Endothelial cell of umbilical vein (primary cell): ENCODE data around the gene DDX17. TPM values are rescaled to one million over a fixed set of nuclear protein-coding genes. Genes with fewer than 3 reads are reported as not detected.

Experiments used
- BruUV-seq: library from RNA; stranded (reverse); fragments of 400-500 nt; replicated peaks from 2 replicates; lab custom pipeline; 2021; lab: Mats Ljungman, UMichigan
- CTCF ChIA-PET: fragments of 300-600, 350-600 bp; sonication (Branson Sonifier 250); formaldehyde crosslinking; loops from one replicate; lab custom pipeline; 2021; ENCODE audit warnings: antibody characterized with exemption, inconsistent platforms; lab: Charles Lee
- POLR2A ChIA-PET: fragments of 300-600, 350-600 bp; sonication (Branson Sonifier 250); formaldehyde crosslinking; loops from one replicate; lab custom pipeline; 2021; ENCODE audit warnings: antibody characterized with exemption, inconsistent platforms; lab: Charles Lee
- DNase-seq: peaks from one replicate; pipeline ENCODE4 v3.0.0-alpha.2; 2011; ENCODE audit warnings: low read depth, low spot score
- FAIRE-seq: peaks from 2 replicates; lab custom pipeline; 2011; peaks lifted over from hg19 to GRCh38; lab: Jason Lieb, UNC
- H2AFZ ChIP-seq: 2 replicates; pipeline ENCODE4 v1.6.0; 2012; ENCODE audit warnings: low read depth, low read length, control low read depth, inconsistent platforms
- H3K27ac ChIP-seq: 2 replicates; pipeline ENCODE4 v1.5.1; 2011; ENCODE audit warnings: low read depth, mild to moderate bottlenecking, control low read depth, low read length, moderate library complexity; ENCODE audit not compliant: insufficient read depth
- H3K27me3 ChIP-seq, 2 experiments: 2 replicates each; pipeline versions ENCODE4 v1.6.0 to v1.6.1; 2011; ENCODE audit warnings: low read length in 2 of 2, mixed read lengths in 1 of 2; ENCODE audit not compliant: control insufficient read depth in 2 of 2, insufficient read depth in 2 of 2
- H3K36me3 ChIP-seq, 2 experiments: 2 replicates in 1 of 2; 3 replicates in 1 of 2; pipeline ENCODE4 v1.5.1; 2011; ENCODE audit warnings: low read length in 2 of 2, mild to moderate bottlenecking in 1 of 2, moderate library complexity in 1 of 2; ENCODE audit not compliant: control insufficient read depth in 2 of 2, insufficient read depth in 2 of 2; ENCODE audit errors: extremely low read depth in 1 of 2
- H3K4me1 ChIP-seq: 3 replicates; pipeline ENCODE4 v1.5.1; 2011; ENCODE audit warnings: mild to moderate bottlenecking, low read length; ENCODE audit not compliant: control insufficient read depth, insufficient read depth; ENCODE audit errors: extremely low read depth
- H3K4me2 ChIP-seq: 2 replicates; pipeline ENCODE4 v1.6.1; 2011; ENCODE audit warnings: low read length, control low read depth, mixed read lengths; ENCODE audit not compliant: insufficient read depth
- H3K4me3 ChIP-seq, 3 experiments: fragments of 200-600 bp in 1 of 3; sonication (generic), shearing (Covaris generic) in 1 of 3; replicated peaks in 1 of 3; 2 replicates each; pipeline ENCODE4 v1.5.1; 2011 to 2016; ENCODE audit warnings: control low read depth in 3 of 3, low read length in 3 of 3, mild to moderate bottlenecking in 2 of 3, inconsistent platforms in 1 of 3, low read depth in 1 of 3, moderate library complexity in 1 of 3; ENCODE audit not compliant: insufficient read depth in 1 of 3
- H3K79me2 ChIP-seq: 2 replicates; pipeline ENCODE4 v1.6.0; 2012; ENCODE audit warnings: low read length, inconsistent platforms; ENCODE audit not compliant: control insufficient read depth, insufficient read depth
- H3K9ac ChIP-seq: replicated peaks from 2 replicates; pipeline ENCODE3; 2011; ENCODE audit warnings: low read length, control low read depth; ENCODE audit not compliant: insufficient read depth; ENCODE audit errors: extremely low read depth
- H3K9me1 ChIP-seq: replicated peaks from 3 replicates; pipeline ENCODE4 v1.6.0; 2011; ENCODE audit warnings: mild to moderate bottlenecking, low read length; ENCODE audit not compliant: control insufficient read depth, insufficient read depth; ENCODE audit errors: extremely low read depth
- H3K9me3 ChIP-seq: replicated peaks from 2 replicates; pipeline ENCODE4 v1.5.1; 2012; ENCODE audit warnings: low read length, inconsistent platforms; ENCODE audit not compliant: control insufficient read depth, insufficient read depth
- H4K20me1 ChIP-seq: replicated peaks from 2 replicates; pipeline ENCODE3; 2011; ENCODE audit warnings: mild to moderate bottlenecking, low read length; ENCODE audit not compliant: control insufficient read depth, insufficient read depth; ENCODE audit errors: extremely low read depth
- CTCF ChIP-seq, 2 donors: IDR thresholded peaks; 1 replicate in 1 of 2; 2 replicates in 1 of 2; pipeline ENCODE4 v1.5.1; 2011; ENCODE audit warnings: low read length in 2 of 2, mild to moderate bottlenecking in 2 of 2, moderate library complexity in 2 of 2, control low read depth in 1 of 2, inconsistent platforms in 1 of 2, low read depth in 1 of 2; ENCODE audit not compliant: insufficient read depth in 1 of 2; ENCODE audit errors: extremely low read depth in 1 of 2
- EZH2 ChIP-seq: IDR thresholded peaks from 2 replicates; pipeline ENCODE4 v1.6.1; 2012; ENCODE audit warnings: borderline replicate concordance, low read depth, mild to moderate bottlenecking, moderate library complexity, low read length, inconsistent platforms; ENCODE audit not compliant: severe bottlenecking
- FOS ChIP-seq: IDR thresholded peaks from 2 replicates; pipeline ENCODE4 v1.6.1; 2011; ENCODE audit warnings: mild to moderate bottlenecking, low read length, moderate library complexity, borderline replicate concordance; ENCODE audit not compliant: insufficient read depth
- GATA2 ChIP-seq: IDR thresholded peaks from 2 replicates; pipeline ENCODE4 v1.7.0; 2011; ENCODE audit warnings: low read depth, mild to moderate bottlenecking, moderate library complexity, mixed read lengths, low read length; ENCODE audit not compliant: insufficient read length, insufficient read depth
- JUN ChIP-seq: IDR thresholded peaks from 2 replicates; pipeline ENCODE4 v1.6.1; 2011; ENCODE audit warnings: borderline replicate concordance, low read depth; ENCODE audit not compliant: insufficient read length, insufficient read depth
- MAX ChIP-seq: IDR thresholded peaks from 2 replicates; pipeline ENCODE4 v1.6.1; 2011; ENCODE audit not compliant: insufficient read depth, insufficient read length
- MYC ChIP-seq: IDR thresholded peaks from one replicate; pipeline ENCODE4 v1.6.1; 2011; ENCODE audit warnings: mild to moderate bottlenecking, low read depth, low read length
- POLR2A ChIP-seq: IDR thresholded peaks from 2 replicates; pipeline ENCODE4 v1.6.1; 2012; ENCODE audit warnings: low read depth, mild to moderate bottlenecking, control low read depth, low read length
- POLR2AphosphoS5 ChIP-seq: IDR thresholded peaks from 2 replicates; pipeline ENCODE4 v1.6.1; 2012; ENCODE audit warnings: low read depth, mild to moderate bottlenecking, control low read depth, low read length, moderate library complexity; ENCODE audit not compliant: insufficient read depth
- dilution Hi-C: fragments of 300-500 bp; cut with MboI; formaldehyde crosslinking; loops from one replicate; pipeline ENCODE4 v1.15.0; 2019; ENCODE audit warnings: low sequenced_read_pairs; ENCODE audit not compliant: extremely low pct_ligation_motif_present
- intact Hi-C: fragments of 100-400 bp; cut with micrococcal nuclease; formaldehyde crosslinking; loops from one replicate; pipeline ENCODE4 v1.10.0; 2022
- polyA plus RNA-seq, 4 experiments: library from polyadenylated mRNA; depleted of rRNA in 3 of 4; stranded (reverse) in 3 of 4; unstranded in 1 of 4; fragments of >200 nt; gene quantifications; 2 replicates each; pipeline versions ENCODE4 v1.2.1 to v1.2.3, GENCODE V29; 2011 to 2012; ENCODE audit warnings: missing spikeins in 1 of 4
- total RNA-seq: library from RNA; stranded (reverse); gene quantifications from 2 replicates; pipeline ENCODE4 v1.2.3, GENCODE V29; 2021

The DDX17 gene
- total and polyA plus RNA-seq, 2 donors (not counting 3 experiments of a cell fraction or from before 2014, with no cell fraction given): 393 to 402 TPM

GRCh38 chr22:38464992-38465672, 41.0 kb downstream of the DDX17 start:
- no peaks in the 10 kb centered on the region for H4K20me1 ChIP-seq
- ChIA-PET POLR2A (no interaction called here), CTCF (interaction anchor here (1.3 kb wide), 1 partner anchor 59 kb away, joined by 4 read pairs; no protein-coding TSS in a partner anchor)
- H3K9ac ChIP-seq: no peak overlapping the region
- no peak overlapping the region for H3K27ac ChIP-seq
- no peak overlapping the region for H3K4me2 ChIP-seq
- no peak for FAIRE-seq
- no peaks in the 10 kb centered on the region for H3K9me3 ChIP-seq
- peaks cover 13% of the 10 kb centered on the region for H3K4me1 ChIP-seq
- no peaks in the 10 kb centered on the region for H3K9me1 ChIP-seq
- H3K27me3 ChIP-seq: peaks cover 13% of the 10 kb centered on the region in 2 experiments
- dilution Hi-C loops (no loop called here), intact Hi-C loops (loop anchor here (5.0 kb wide), 1 partner anchor 68 kb away; no protein-coding TSS in a partner anchor)
- TF ChIP-seq POLR2A: no peak
- no peak for TF ChIP-seq EZH2
- TF ChIP-seq FOS: no peak
- no peak for TF ChIP-seq POLR2AphosphoS5
- TF ChIP-seq CTCF (IDR thresholded peaks at IDR 0.05; ENCODE audit: extremely low read depth in 1 of 2, insufficient read depth in 1 of 2, low read depth in 1 of 2, low read length in 2 of 2): no peak
- no peak for TF ChIP-seq MAX
- TF ChIP-seq MYC: no peak
- no peak for TF ChIP-seq JUN
- no peak for TF ChIP-seq GATA2
- no TSS peak for BruUV-seq
- H2AFZ ChIP-seq: no peak overlapping the region
- peaks cover 2% of the 10 kb centered on the region for H3K79me2 ChIP-seq
- no peaks in the 10 kb centered on the region for H3K36me3 ChIP-seq
- H3K4me3 ChIP-seq: no peak overlapping the region
- DNase-seq: no peak
